Type B pancreatic cell (in vitro differentiated cells): Measurements from ENCODE around the gene DOCK4. TPM values are rescaled to one million over a fixed set of nuclear protein-coding genes. Genes with fewer than 3 reads are reported as not detected.
A peak's percentile ranks its signal among the peaks of the same experiment; 100 is the strongest.

Experiments
- DNase-seq: peaks from one replicate; pipeline ENCODE4 v3.0.0; 2021; ENCODE audit warnings: mixed read lengths; ENCODE audit not compliant: unreplicated experiment; ENCODE audit errors: extremely low spot score
- H3K27ac Mint-ChIP-seq: 2 replicates; pipeline ENCODE4 v1.8.0; 2021; ENCODE audit warnings: mild to moderate bottlenecking, mixed read lengths
- H3K27me3 Mint-ChIP-seq: 2 replicates; pipeline ENCODE4 v1.8.0; 2021; ENCODE audit warnings: mixed read lengths
- H3K36me3 Mint-ChIP-seq: 2 replicates; pipeline ENCODE4 v1.8.0; 2021; ENCODE audit warnings: mixed read lengths
- H3K4me1 Mint-ChIP-seq: one replicate; pipeline ENCODE4 v1.8.0; 2021; ENCODE audit warnings: mixed read lengths; ENCODE audit not compliant: unreplicated experiment
- H3K4me3 Mint-ChIP-seq: 2 replicates; pipeline ENCODE4 v1.8.0; 2021; ENCODE audit warnings: mild to moderate bottlenecking, mixed read lengths
- H3K9me3 Mint-ChIP-seq: 2 replicates; pipeline ENCODE4 v1.8.0; 2021; ENCODE audit warnings: mixed read lengths
- CTCF ChIP-seq: fragments of 200-600 bp; sonication (generic); conservative IDR thresholded peaks from 2 replicates; pipeline ENCODE4 v1.5.0; 2021; ENCODE audit warnings: antibody characterized with exemption, mild to moderate bottlenecking
- total RNA-seq: library from RNA; stranded (reverse); gene quantifications from 2 replicates; pipeline ENCODE4 v1.2.1, GENCODE V29; 2021; ENCODE audit warnings: low replicate concordance

The DOCK4 gene
- total RNA-seq, 1 donor from 2014 or later, result 24.6 TPM

- Mint-ChIP-seq H3K27ac (no peak overlapping the region), H3K9me3 (no peaks in the 10 kb centered on the region), H3K4me1 (peaks cover 1% of the 10 kb centered on the region), H3K36me3 (peaks cover 24% of the 10 kb centered on the region), H3K4me3 (no peak overlapping the region), H3K27me3 (no peaks in the 10 kb centered on the region)
- no peak for TF ChIP-seq CTCF
- DNase-seq, result no peak
These were observed 346.0 kb downstream of the DOCK4 start for GRCh38 chr7:111860248-111860647.

- DNase-seq, result no peak
- Mint-ChIP-seq H3K36me3 (peaks cover 14% of the 10 kb centered on the region), H3K27ac (no peak overlapping the region), H3K9me3 (no peaks in the 10 kb centered on the region), H3K4me3 (no peak overlapping the region), H3K4me1 (peaks cover 4% of the 10 kb centered on the region), H3K27me3 (no peaks in the 10 kb centered on the region)
- no peak for TF ChIP-seq CTCF
These were observed 347.9 kb downstream of the DOCK4 start for GRCh38 chr7:111858331-111858730.

GRCh38 chr7:111855842-111856227 is 350.4 kb downstream of the DOCK4 start:
- no peak for DNase-seq

GRCh38 chr7:111855161-111855841 is 350.9 kb downstream of the DOCK4 start:
- Mint-ChIP-seq H3K4me1 (peaks cover 8% of the 10 kb centered on the region), H3K27ac (no peak overlapping the region), H3K9me3 (no peaks in the 10 kb centered on the region), H3K27me3 (no peaks in the 10 kb centered on the region), H3K36me3 (peaks cover 18% of the 10 kb centered on the region), H3K4me3 (no peak overlapping the region)
- no peak for DNase-seq
- peak; percentile 64 for TF ChIP-seq CTCF

More at GRCh38 chr7:111855842-111856227, 350.4 kb downstream of the DOCK4 start:
- H3K4me3 Mint-ChIP-seq, result no peak overlapping the region
- no peak overlapping the region for H3K27ac Mint-ChIP-seq
- H3K36me3 Mint-ChIP-seq, result peaks cover 18% of the 10 kb centered on the region
- H3K27me3 Mint-ChIP-seq, result no peaks in the 10 kb centered on the region
- no peak for TF ChIP-seq CTCF
- H3K9me3 Mint-ChIP-seq, result no peaks in the 10 kb centered on the region
- peaks cover 8% of the 10 kb centered on the region for H3K4me1 Mint-ChIP-seq

GRCh38 chr7:111853201-111853990 is 352.8 kb downstream of the DOCK4 start:
- no peak overlapping the region for H3K27ac Mint-ChIP-seq
- H3K4me3 Mint-ChIP-seq, result no peak overlapping the region
- H3K4me1 Mint-ChIP-seq, result peaks cover 8% of the 10 kb centered on the region
- no peaks in the 10 kb centered on the region for H3K27me3 Mint-ChIP-seq
- H3K9me3 Mint-ChIP-seq, result no peaks in the 10 kb centered on the region
- TF ChIP-seq CTCF, result peak; percentile 22
- DNase-seq, result no peak
- peaks cover 26% of the 10 kb centered on the region for H3K36me3 Mint-ChIP-seq
